Liver (tissue), 3 donors: ENCODE results near the gene UBXN11.

Source experiments
- CTCF ChIP-seq: fragments of 150-350 bp; IDR thresholded peaks from 2 replicates; pipeline ENCODE4 v1.5.1; 2017; ENCODE audit warnings: improper control_type of control experiment, low read depth, low read length; ENCODE audit not compliant: missing input control
- HNF4A ChIP-seq, 2 donors: conservative IDR thresholded peaks; 2 replicates each; pipeline ENCODE4 v1.6.1; 2016; ENCODE audit warnings: antibody characterized with exemption in 2 of 2, mild to moderate bottlenecking in 2 of 2
- JUND ChIP-seq, 2 donors: IDR thresholded peaks; 2 replicates each; pipeline ENCODE4 v1.6.1; 2016; ENCODE audit warnings: antibody characterized with exemption in 2 of 2
- MAX ChIP-seq: IDR thresholded peaks from 2 replicates; pipeline ENCODE4 v1.6.1; 2016; ENCODE audit warnings: antibody characterized with exemption
- NR2F2 ChIP-seq: IDR thresholded peaks from 2 replicates; pipeline ENCODE4 v1.6.1; 2016; ENCODE audit warnings: antibody characterized with exemption
- RAD21 ChIP-seq, 2 donors: IDR thresholded peaks; 2 replicates each; pipeline ENCODE4 v1.6.1; 2016; ENCODE audit warnings: antibody characterized with exemption in 2 of 2, mild to moderate bottlenecking in 2 of 2
- donor health status: healthy.
- donor health status: healthy.

GRCh38 chr1:26285366-26286063 lies 20.9 kb downstream of the UBXN11 start:
- TF ChIP-seq CTCF (peak; percentile 8), MAX (no peak), JUND (IDR thresholded peaks at IDR 0.05) (no peak), HNF4A (conservative IDR thresholded peaks at IDR 0.05) (no peak), RAD21 (IDR thresholded peaks at IDR 0.05) (no peak), NR2F2 (no peak)
